ENCODE results near the gene IL4.
"Not testable (repeated sequence)": the region's sequence is repeated elsewhere in the genome, so short reads cannot be mapped to it uniquely, and the experiment has no call there.

IL4 gene

DNA sequence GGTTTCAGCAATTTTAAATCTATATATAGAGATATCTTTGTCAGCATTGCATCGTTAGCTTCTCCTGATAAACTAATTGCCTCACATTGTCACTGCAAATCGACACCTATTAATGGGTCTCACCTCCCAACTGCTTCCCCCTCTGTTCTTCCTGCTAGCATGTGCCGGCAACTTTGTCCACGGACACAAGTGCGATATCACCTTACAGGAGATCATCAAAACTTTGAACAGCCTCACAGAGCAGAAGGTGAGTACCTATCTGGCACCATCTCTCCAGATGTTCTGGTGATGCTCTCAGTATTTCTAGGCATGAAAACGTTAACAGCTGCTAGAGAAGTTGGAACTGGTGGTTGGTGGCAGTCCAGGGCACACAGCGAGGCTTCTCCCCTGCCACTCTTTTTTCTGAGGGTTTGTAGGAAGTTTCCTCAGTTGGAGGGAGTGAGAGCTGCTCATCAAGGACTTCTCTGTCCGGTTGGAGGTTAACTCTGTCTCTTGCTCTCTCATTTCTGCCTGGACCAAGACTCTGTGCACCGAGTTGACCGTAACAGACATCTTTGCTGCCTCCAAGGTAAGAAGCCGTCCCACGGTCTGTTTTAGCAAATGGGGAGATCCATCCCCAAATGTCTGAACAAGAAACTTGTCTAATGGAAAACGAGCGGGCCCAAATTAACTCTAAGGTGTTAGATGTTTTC, at the start of gene IL4:
Gene IL4 (plus strand): TSS at position 51 of the 692 bp plus-strand sequence. CDS start 62 bp downstream, at position 113.
- peak within 1 kb of the TSS; percentile 7 for H3K4me3 ChIP-seq (ENCODE audit: control insufficient read depth, low read depth, low read length)
- DNase-seq (ENCODE audit: low read depth) = no peak

GRCh38 chr5:132627470-132627869, 46.3 kb upstream of the IL4 start:
- TF ChIP-seq CTCF (conservative IDR thresholded peaks at IDR 0.05; ENCODE audit: control insufficient read depth, insufficient read depth, low read depth, low read length) = no peak
- DNase-seq (ENCODE audit: low read depth) = no peak
- H3K4me3 ChIP-seq (ENCODE audit: control insufficient read depth, low read depth, low read length) = no peak overlapping the region

More for the DNA sequence above, at the start of gene IL4:
- TF ChIP-seq CTCF (conservative IDR thresholded peaks at IDR 0.05; ENCODE audit: control insufficient read depth, insufficient read depth, low read depth, low read length) = no peak

DNA sequence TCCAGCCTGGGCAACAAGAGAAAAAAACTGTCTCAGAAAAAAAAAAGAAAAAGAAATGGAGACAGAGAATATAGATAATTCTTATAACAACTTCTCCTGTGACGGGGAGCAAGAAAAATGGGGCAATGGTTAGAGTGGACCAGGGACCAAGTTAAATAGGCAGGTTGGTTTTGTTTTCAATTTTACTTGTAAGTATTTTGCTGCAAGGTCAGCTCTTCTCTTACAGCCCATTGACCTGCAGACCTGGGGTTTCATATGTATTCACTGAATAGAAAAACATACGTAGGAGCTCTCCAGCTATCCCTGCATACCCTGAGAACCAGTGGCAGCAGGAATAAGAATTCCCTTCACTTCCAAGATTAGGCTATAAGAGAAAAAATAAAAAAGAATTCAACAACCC, 45.0 kb upstream of the IL4 start:
- no peak for TF ChIP-seq CTCF (conservative IDR thresholded peaks at IDR 0.05; ENCODE audit: control insufficient read depth, insufficient read depth, low read depth, low read length)
- H3K4me3 ChIP-seq (ENCODE audit: control insufficient read depth, low read depth, low read length) = no peak overlapping the region
- no peak for DNase-seq (ENCODE audit: low read depth)

GRCh38 chr5:132629230-132629944, 44.4 kb upstream of the IL4 start:
- no peak for TF ChIP-seq CTCF (conservative IDR thresholded peaks at IDR 0.05; ENCODE audit: control insufficient read depth, insufficient read depth, low read depth, low read length)
- DNase-seq (ENCODE audit: low read depth) = no peak
- no peak overlapping the region for H3K4me3 ChIP-seq (ENCODE audit: control insufficient read depth, low read depth, low read length)

DNA sequence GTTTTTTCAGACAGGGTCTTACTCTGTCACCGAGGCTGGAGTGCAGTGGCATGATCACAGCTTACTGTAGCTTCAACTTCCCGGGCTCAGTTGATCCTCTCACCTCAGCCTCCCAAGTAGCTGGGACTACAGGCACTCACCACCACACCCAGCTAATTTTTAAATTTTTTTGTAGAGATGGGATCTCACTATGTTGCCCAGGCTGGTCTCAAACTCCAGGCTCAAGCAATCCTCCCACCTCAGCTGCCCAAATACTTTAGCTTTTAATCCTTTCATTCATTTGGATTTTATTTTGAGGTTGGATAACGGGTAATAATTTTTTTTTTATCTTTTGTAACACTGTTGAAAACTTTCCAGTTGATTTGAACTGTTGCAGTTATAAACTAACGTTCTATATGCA, 40.2 kb upstream of the IL4 start:
- H3K4me3 ChIP-seq (ENCODE audit: control insufficient read depth, low read depth, low read length); DNase-seq (ENCODE audit: low read depth): not testable (repeated sequence)

- TF ChIP-seq CTCF (conservative IDR thresholded peaks at IDR 0.05; ENCODE audit: control insufficient read depth, insufficient read depth, low read depth, low read length) = no peak
- no peak overlapping the region for H3K4me3 ChIP-seq (ENCODE audit: control insufficient read depth, low read depth, low read length)
- DNase-seq (ENCODE audit: low read depth) = no peak
Observed at GRCh38 chr5:132635873-132636272, 37.9 kb upstream of the IL4 start.

DNA sequence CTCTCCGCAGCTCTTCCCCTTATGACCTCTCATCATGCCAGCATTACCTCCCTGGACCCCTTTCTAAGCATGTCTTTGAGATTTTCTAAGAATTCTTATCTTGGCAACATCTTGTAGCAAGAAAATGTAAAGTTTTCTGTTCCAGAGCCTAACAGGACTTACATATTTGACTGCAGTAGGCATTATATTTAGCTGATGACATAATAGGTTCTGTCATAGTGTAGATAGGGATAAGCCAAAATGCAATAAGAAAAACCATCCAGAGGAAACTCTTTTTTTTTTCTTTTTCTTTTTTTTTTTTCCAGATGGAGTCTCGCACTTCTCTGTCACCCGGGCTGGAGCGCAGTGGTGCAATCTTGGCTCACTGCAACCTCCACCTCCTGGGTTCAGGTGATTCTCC, 36.5 kb upstream of the IL4 start:
- TF ChIP-seq CTCF (conservative IDR thresholded peaks at IDR 0.05; ENCODE audit: control insufficient read depth, insufficient read depth, low read depth, low read length) = no peak
- H3K4me3 ChIP-seq (ENCODE audit: control insufficient read depth, low read depth, low read length) = no peak overlapping the region
- DNase-seq (ENCODE audit: low read depth) = no peak
